HG03520 (cell line): ENCODE results near the gene SYTL3.
"Not testable (repeated sequence)": the region's sequence is repeated elsewhere in the genome, so short reads cannot be mapped to it uniquely, and the experiment has no call there.

Source experiments
- ATAC-seq: cut with Tn5 transposase; IDR thresholded peaks from one replicate; pipeline ENCODE4 v1.9.1; 2021; ENCODE audit warnings: mild to moderate bottlenecking, moderate library complexity; ENCODE audit not compliant: unreplicated experiment

SYTL3 gene

GRCh38 chr6:158661156-158661685 is 11.4 kb downstream of the SYTL3 start:
- ATAC-seq = no peak

DNA sequence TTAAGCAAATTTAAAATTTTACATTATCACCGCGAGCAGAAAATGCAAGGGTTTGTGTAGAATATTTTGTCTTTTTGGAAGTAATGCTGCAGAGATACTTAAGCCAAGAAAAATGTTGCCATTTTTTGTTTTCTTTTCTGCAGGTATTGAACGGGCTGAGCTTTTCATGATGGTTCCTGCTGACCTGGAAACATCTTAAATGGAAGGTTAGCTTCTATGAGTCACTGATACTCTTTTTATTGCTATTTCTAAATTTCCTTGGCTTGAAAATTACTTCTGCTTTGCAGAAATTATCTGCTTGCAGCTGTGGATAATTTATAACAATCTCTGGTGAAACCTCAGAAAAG is 12.7 kb downstream of the SYTL3 start:
- no peak for ATAC-seq

GRCh38 chr6:158662954-158663624 is 13.2 kb downstream of the SYTL3 start:
- no peak for ATAC-seq

DNA sequence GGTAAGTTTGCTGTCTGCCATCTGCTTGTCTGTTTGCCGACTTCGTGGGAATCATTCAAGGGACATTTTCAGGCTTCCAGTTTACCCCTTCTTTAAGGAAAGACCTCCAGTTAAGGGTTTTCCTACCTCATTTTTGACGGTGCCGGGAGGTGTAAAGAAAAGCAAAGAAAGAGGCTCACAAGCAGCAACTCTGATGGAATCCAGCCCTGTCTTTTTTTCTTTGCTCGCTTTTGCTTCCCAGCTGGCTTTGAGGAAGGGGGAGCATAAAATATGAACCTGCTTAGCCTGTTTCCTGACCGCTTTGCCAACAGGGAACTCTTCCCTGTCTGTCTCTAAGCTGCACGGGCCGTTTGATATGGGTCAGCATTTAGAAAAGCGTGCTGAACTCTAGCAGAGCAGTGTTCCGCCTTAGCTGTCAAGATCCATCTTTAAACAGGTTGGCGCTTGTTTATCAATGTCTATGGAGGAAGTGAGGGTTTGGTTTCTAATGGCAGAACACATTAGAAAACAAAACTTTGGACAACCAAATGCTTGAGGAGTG is 13.8 kb downstream of the SYTL3 start:
- no peak for ATAC-seq

DNA sequence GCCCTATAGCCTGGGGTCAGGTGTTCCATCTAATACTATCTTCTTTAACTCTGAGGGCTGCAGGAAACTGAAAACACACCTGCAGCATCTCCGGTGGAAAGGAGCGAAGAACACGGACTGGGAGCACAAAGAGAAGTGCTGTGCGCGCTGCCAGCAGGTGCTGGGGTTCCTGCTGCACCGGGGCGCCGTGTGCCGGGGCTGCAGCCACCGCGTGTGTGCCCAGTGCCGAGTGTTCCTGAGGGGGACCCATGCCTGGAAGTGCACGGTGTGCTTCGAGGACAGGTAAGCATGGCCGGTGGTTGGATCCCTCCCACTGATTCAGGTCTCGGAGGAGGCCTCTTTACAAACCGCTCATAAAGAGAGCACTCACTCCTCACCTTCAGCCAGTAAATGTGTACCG is 15.5 kb downstream of the SYTL3 start:
- no peak for ATAC-seq

DNA sequence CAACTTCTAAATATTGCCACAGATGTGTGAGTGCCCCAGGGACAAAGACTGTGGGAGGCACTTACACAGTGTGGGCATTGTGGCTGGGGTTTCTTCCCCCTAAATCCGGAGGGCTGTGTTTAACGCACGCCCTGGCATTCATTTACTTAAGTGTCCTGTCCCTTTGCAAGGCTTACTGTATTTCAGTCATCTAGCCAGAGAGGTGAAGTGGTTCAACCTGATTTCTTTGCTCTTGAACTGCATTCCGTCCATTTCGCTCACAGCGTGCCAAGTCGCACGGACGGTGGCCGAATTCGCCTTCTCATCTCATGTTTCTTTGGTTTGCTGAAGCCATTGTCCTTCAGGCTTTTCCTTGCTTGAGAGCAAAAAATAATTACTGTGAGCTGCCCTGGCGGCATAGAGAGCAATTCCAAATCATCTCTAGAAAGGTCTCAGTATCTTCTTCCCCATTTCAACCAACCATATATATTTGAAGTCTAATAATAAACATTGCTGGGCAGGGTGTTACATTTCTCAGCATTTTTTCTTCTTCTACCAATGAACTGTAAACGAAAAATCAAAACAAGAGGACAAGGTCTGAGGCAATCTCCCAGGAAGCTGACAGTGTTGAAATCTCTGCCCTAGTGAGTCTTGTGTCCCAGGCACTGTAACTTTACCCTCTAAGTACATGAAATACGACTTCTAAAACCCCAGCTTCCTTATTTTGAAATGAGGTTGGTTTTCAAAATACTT is 16.9 kb downstream of the SYTL3 start:
- ATAC-seq = no peak

DNA sequence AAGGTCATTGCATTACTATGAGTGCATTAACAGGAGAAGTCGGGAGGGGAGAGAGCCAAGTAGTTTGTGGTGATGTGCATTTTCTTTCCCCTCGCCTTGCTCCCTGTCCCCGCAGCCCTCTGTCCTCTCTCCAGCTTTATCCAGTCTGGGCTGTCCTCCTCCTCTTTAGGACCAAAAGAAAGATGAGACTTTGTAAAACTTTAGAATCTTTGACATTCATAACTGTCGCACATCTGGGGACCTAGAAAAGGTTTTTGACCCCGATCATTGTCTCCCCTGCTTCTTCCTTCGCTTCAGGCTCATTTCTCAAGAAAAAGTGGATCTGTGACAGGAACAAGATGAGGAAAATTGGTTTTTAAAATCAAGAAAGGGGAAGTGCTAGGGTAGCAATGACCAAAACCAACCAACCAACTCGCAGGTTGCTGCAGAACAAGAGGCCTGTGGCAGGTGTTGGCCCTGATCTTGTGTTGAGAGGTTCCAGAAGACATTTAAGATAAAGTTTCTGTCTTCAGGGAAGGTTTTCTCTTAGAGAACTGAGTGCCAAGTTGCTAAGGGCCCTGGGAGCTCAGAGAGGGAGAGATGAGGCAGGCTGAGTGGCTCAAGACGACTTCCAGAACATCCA is 17.6 kb downstream of the SYTL3 start:
- no peak for ATAC-seq

DNA sequence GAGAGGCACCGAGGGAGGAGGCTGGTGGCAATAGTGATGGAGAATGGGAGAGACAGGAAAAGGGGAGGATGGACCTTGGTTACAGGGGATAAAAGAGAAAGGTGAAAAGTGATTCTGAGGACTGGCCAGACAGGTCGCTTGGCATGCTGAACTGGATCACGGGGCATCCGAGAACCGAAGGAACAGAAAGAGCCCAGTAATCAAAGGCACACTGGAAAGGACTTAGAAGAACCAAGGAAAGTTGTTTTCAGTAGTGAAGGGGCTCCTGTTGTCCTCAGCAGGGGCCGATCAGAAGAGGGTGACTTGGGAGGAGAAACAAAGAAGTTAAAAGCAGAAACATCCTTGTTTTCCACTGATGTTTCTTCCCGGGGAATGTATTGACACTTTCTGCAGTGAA is 18.9 kb downstream of the SYTL3 start:
- no peak for ATAC-seq

- no peak for ATAC-seq
These were observed 19.5 kb downstream of the SYTL3 start for GRCh38 chr6:158669145-158670035.

GRCh38 chr6:158672119-158672518 is 22.3 kb downstream of the SYTL3 start:
- ATAC-seq = not testable (repeated sequence)

- ATAC-seq = no peak
These were observed 22.9 kb downstream of the SYTL3 start for GRCh38 chr6:158672726-158673125.

GRCh38 chr6:158674342-158675131 is 24.7 kb downstream of the SYTL3 start:
- ATAC-seq = no peak

DNA sequence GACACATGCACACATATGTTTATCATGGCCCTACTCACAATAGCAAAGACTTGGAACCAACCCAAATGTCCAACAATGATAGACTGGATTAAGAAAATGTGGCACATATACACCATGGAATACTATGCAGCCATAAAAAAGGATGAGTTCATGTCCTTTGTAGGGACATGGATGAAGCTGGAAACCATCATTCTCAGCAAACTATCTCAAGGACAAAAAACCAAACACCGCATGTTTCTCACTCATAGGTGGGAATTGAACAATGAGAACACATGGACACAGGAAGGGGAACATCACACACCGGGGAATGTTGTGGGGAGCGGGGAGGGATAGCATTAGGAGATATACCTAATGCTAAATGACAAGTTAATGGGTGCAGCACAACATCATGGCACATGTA is 27.2 kb downstream of the SYTL3 start:
- not testable (repeated sequence) for ATAC-seq

GRCh38 chr6:158677906-158678578 is 28.2 kb downstream of the SYTL3 start:
- no peak for ATAC-seq

- ATAC-seq = no peak
These were observed 30.2 kb downstream of the SYTL3 start for GRCh38 chr6:158680015-158680414.

- no peak for ATAC-seq
These were observed 30.6 kb downstream of the SYTL3 start for GRCh38 chr6:158680481-158680880.

GRCh38 chr6:158684311-158684710 is 34.5 kb downstream of the SYTL3 start:
- no peak for ATAC-seq

DNA sequence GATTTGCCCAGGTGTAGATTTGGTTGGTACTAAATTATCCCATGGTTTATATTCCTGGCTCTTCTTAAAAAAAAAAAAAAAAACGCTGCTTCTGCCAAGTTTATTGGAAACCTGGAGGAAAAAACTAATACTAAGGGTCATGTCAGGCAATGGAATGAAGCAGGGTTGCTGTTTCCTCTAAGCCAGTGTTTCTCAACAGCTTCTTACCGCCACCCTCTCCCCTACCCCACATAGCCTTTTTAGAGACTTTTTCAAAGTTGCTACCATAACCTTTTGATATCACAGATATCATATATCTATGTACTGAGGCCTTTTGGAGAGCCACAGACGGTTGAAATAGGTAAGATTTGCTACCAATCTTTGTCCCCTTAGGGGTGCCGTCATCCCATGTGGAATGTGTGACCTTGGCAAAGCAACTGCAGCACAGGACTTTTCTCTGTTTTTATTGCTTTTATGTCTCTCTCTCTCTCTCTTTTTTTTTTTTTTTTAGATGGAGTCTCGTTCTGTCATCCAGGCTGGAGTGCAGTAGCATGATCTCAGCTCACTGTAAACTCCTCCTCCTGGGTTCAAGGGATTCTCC is 35.0 kb downstream of the SYTL3 start:
- ATAC-seq = no peak

- no peak for ATAC-seq
These were observed 36.5 kb downstream of the SYTL3 start for GRCh38 chr6:158686311-158686710.
